ENCODE measurements around the gene SOCS2. TPM values are rescaled to one million over a fixed set of nuclear protein-coding genes. Genes with fewer than 3 reads are reported as not detected.

The SOCS2 gene
- total RNA-seq, 1 donor from 2014 or later = 20.0 TPM

- DNase-seq = no peak
- Histone ChIP-seq H3K27me3 (ENCODE audit: low read depth) (no peaks in the 10 kb centered on the region), H3K9me3 (no peaks in the 10 kb centered on the region), H3K36me3 (no peaks in the 10 kb centered on the region), H3K27ac (no peak overlapping the region), H3K4me1 (no peaks in the 10 kb centered on the region), H3K4me3 (no peak overlapping the region)
- no peak for ATAC-seq
- intact Hi-C loops (cut with DNase I) = no loop called here
- TF ChIP-seq, protein P1, sequence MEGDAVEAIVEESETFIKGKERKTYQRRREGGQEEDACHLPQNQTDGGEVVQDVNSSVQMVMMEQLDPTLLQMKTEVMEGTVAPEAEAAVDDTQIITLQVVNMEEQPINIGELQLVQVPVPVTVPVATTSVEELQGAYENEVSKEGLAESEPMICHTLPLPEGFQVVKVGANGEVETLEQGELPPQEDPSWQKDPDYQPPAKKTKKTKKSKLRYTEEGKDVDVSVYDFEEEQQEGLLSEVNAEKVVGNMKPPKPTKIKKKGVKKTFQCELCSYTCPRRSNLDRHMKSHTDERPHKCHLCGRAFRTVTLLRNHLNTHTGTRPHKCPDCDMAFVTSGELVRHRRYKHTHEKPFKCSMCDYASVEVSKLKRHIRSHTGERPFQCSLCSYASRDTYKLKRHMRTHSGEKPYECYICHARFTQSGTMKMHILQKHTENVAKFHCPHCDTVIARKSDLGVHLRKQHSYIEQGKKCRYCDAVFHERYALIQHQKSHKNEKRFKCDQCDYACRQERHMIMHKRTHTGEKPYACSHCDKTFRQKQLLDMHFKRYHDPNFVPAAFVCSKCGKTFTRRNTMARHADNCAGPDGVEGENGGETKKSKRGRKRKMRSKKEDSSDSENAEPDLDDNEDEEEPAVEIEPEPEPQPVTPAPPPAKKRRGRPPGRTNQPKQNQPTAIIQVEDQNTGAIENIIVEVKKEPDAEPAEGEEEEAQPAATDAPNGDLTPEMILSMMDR (IDR thresholded peaks at IDR 0.05) = no peak
Measured at GRCh38 chr12:93581370-93581769, 8.9 kb downstream of the SOCS2 start.

DNA sequence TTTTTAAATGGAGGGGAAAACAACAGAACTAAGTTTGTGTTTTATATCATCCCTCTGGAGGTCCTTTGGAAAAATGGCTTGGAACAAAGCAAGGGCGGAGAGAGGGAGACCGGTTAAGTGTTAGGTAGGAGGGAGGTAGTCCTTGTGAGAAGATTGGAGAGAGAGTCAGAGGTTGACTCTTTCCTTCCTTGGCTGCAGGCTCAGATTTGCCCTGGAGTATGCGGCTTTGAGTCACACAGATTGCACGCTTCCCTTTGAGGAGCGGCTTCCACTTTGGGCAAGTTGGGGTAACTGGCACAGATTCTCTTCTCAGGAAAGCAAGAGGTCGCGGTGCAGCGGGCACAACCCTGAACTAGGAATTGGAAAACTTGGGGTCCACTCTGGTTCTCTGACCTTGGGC, 9.9 kb downstream of the SOCS2 start:
- ATAC-seq = no peak
- intact Hi-C loops (cut with DNase I) = no loop called here
- Histone ChIP-seq H3K4me3 (no peak overlapping the region), H3K27me3 (ENCODE audit: low read depth) (no peaks in the 10 kb centered on the region), H3K27ac (no peak overlapping the region), H3K9me3 (no peaks in the 10 kb centered on the region), H3K36me3 (no peaks in the 10 kb centered on the region), H3K4me1 (no peaks in the 10 kb centered on the region)
- no peak for DNase-seq
- TF ChIP-seq, protein P1 (IDR thresholded peaks at IDR 0.05) = no peak

DNA sequence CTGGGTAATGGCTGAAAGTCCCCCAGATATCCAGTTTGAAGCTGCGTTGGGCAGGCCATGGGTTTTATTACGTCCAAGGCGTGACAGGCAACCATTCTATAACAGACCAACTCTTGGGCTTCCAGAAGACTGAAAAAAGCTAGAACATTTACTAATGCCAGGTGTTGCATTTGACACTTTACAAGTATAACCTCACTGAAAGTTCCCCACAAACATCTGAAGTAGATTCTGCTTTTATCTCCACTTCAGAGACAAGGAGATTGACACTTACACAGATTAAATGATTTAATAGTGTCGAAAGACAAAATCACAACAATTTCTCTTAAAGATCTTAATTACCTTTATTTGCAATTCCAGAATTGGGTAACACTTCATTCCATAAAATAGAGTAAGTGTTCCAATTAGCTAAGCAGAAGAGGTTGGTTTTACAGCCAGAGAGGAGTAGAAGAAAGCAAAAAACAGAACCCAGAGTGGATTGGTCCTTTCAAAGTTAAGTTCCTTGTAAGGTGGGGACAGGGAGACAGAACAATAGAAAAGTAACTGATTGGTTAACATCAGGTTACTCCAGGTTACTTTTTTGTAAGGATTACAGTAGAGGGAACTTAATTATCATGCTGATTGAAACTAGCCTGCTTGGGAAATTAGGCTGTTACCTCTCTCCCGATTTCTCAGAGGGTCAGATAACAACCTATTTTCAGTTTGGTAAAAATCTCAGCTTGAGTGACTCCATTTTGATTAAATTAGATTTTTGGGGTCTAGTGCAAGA, 11.3 kb downstream of the SOCS2 start:
- no peak for ATAC-seq

DNA sequence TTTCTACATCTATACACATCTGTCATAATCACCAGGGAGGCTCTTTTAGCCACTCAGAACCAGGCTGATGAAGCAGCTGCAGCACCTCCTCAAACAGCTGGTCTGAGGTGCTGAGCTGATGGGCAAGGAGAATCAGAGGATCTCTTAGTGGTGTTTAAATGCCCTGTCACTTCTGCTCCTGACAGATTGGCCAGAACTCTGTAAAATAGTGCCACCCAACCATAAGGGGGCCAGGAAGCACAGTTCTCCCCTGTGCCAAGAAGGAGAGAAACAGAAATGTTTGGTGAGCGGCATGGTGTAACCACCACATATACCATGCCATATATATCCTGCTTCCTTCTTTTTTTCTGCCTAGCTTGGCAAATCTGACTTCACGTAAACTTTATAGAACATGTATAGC, 12.8 kb downstream of the SOCS2 start:
- Histone ChIP-seq H3K4me1 (no peaks in the 10 kb centered on the region), H3K27ac (no peak overlapping the region), H3K36me3 (no peaks in the 10 kb centered on the region), H3K9me3 (no peaks in the 10 kb centered on the region), H3K27me3 (ENCODE audit: low read depth) (no peaks in the 10 kb centered on the region), H3K4me3 (no peak overlapping the region)
- TF ChIP-seq, protein P1 (IDR thresholded peaks at IDR 0.05) = no peak
- no peak for ATAC-seq
- intact Hi-C loops (cut with DNase I) = no loop called here
- no peak for DNase-seq

More for the DNA sequence above, 11.3 kb downstream of the SOCS2 start:
- intact Hi-C loops (cut with DNase I) = no loop called here
- Histone ChIP-seq H3K27ac (no peak overlapping the region), H3K36me3 (no peaks in the 10 kb centered on the region), H3K27me3 (ENCODE audit: low read depth) (no peaks in the 10 kb centered on the region), H3K9me3 (no peaks in the 10 kb centered on the region), H3K4me3 (no peak overlapping the region), H3K4me1 (no peaks in the 10 kb centered on the region)
- no peak for DNase-seq
- TF ChIP-seq, protein P1 (IDR thresholded peaks at IDR 0.05) = no peak

- Histone ChIP-seq H3K27ac (no peak overlapping the region), H3K27me3 (ENCODE audit: low read depth) (no peaks in the 10 kb centered on the region), H3K36me3 (no peaks in the 10 kb centered on the region), H3K9me3 (no peaks in the 10 kb centered on the region), H3K4me1 (peaks cover 15% of the 10 kb centered on the region), H3K4me3 (no peak overlapping the region)
- intact Hi-C loops (cut with DNase I) = no loop called here
- TF ChIP-seq, protein P1 (IDR thresholded peaks at IDR 0.05) = no peak
- DNase-seq = no peak
- ATAC-seq = no peak
Measured at GRCh38 chr12:93587611-93588010, 15.1 kb downstream of the SOCS2 start.

Measured in lower lobe of right lung (tissue), 2 donors.